IMR-90 (cell line): ENCODE results near the gene SIPA1. TPM values are rescaled to one million over a fixed set of nuclear protein-coding genes. Genes with fewer than 3 reads are reported as not detected.

Experiments
- ATAC-seq: fragments of 200-7000 bp; cut with Tn5 transposase; 2 replicates; pipeline ENCODE4 v1.9.1; 2020; ENCODE audit warnings: low read depth, mild to moderate bottlenecking, moderate library complexity
- BruUV-seq: library from RNA; stranded (reverse); fragments of 400-500 nt; replicated peaks from 2 replicates; lab custom pipeline; 2021; lab: Mats Ljungman, UMichigan
- CTCF ChIA-PET: fragments of 300-600 bp; formaldehyde crosslinking; extraction: SDS; loops from one replicate; lab custom pipeline; 2021; ENCODE audit warnings: antibody characterized with exemption; lab: Yijun Ruan, JAX
- POLR2A ChIA-PET: fragments of 300-600 bp; sonication (Branson Sonifier 250); formaldehyde crosslinking; loops from one replicate; lab custom pipeline; 2022; ENCODE audit warnings: antibody characterized with exemption; ENCODE audit not compliant: unreplicated experiment; lab: Charles Lee
- DNase-seq: peaks from one replicate; pipeline ENCODE4 v3.0.0; 2013
- H2AFZ ChIP-seq: replicated peaks from 2 replicates; pipeline ENCODE3; 2013; ENCODE audit warnings: low read length, mild to moderate bottlenecking; ENCODE audit not compliant: poor library complexity
- H2AK5ac ChIP-seq: 2 replicates; pipeline ENCODE4 v1.6.1; 2013; ENCODE audit warnings: low read depth, low read length, inconsistent platforms
- H2AK9ac ChIP-seq: replicated peaks from 2 replicates; pipeline ENCODE3; 2013; ENCODE audit warnings: mild to moderate bottlenecking, low read depth, low read length, moderate library complexity; ENCODE audit not compliant: poor library complexity
- H2BK120ac ChIP-seq: 2 replicates; pipeline ENCODE4 v1.6.1; 2013; ENCODE audit warnings: low read depth, low read length, inconsistent platforms
- H2BK15ac ChIP-seq: 3 replicates; pipeline ENCODE4 v1.6.1; 2013; ENCODE audit warnings: low read depth, low read length, inconsistent platforms
- H2BK20ac ChIP-seq: 2 replicates; pipeline ENCODE4 v1.6.1; 2013; ENCODE audit warnings: low read depth, mild to moderate bottlenecking, inconsistent platforms, low read length, moderate library complexity
- H2BK5ac ChIP-seq: 2 replicates; pipeline ENCODE4 v1.6.1; 2013; ENCODE audit warnings: mild to moderate bottlenecking, low read depth, low read length, inconsistent platforms; ENCODE audit not compliant: poor library complexity, severe bottlenecking
- H3K14ac ChIP-seq: replicated peaks from 2 replicates; pipeline ENCODE4 v1.6.1; 2013; ENCODE audit warnings: low read depth, low read length, inconsistent platforms
- H3K18ac ChIP-seq: 2 replicates; pipeline ENCODE4 v1.6.1; 2013; ENCODE audit warnings: low read depth, low read length, control low read depth
- H3K23ac ChIP-seq: 2 replicates; pipeline ENCODE4 v1.6.1; 2013; ENCODE audit warnings: low read depth, low read length, inconsistent platforms
- H3K27ac ChIP-seq: 2 replicates; pipeline ENCODE4 v1.5.1; 2013; ENCODE audit warnings: mild to moderate bottlenecking, control low read depth, low read length; ENCODE audit not compliant: insufficient read depth
- H3K27me3 ChIP-seq: 2 replicates; pipeline ENCODE4 v1.6.1; 2013; ENCODE audit warnings: low read length; ENCODE audit not compliant: control insufficient read depth, insufficient read depth
- H3K36me3 ChIP-seq: 2 replicates; pipeline ENCODE4 v1.6.1; 2013; ENCODE audit warnings: low read length, mixed read lengths; ENCODE audit not compliant: control insufficient read depth, insufficient read depth
- H3K4ac ChIP-seq: 2 replicates; pipeline ENCODE4 v1.6.1; 2013; ENCODE audit warnings: low read depth, low read length, inconsistent platforms
- H3K4me1 ChIP-seq: 2 replicates; pipeline ENCODE4 v1.6.1; 2013; ENCODE audit warnings: low read length, mixed read lengths; ENCODE audit not compliant: control insufficient read depth, insufficient read depth
- H3K4me2 ChIP-seq: 2 replicates; pipeline ENCODE4 v1.6.1; 2013; ENCODE audit warnings: low read depth, mild to moderate bottlenecking, control low read depth, low read length, moderate library complexity
- H3K4me3 ChIP-seq: 2 replicates; pipeline ENCODE4 v1.5.1; 2013; ENCODE audit warnings: low read depth, mild to moderate bottlenecking, control low read depth, low read length, moderate library complexity; ENCODE audit not compliant: insufficient read depth
- H3K56ac ChIP-seq: 2 replicates; pipeline ENCODE4 v1.6.1; 2013; ENCODE audit warnings: low read length, inconsistent platforms; ENCODE audit not compliant: insufficient read depth; ENCODE audit errors: extremely low read depth
- H3K79me1 ChIP-seq, 2 experiments: 2 replicates each; pipeline ENCODE4 v1.6.1; 2013; ENCODE audit warnings: low read length in 2 of 2, inconsistent platforms in 1 of 2, low read depth in 1 of 2
- H3K9ac ChIP-seq: 2 replicates; pipeline ENCODE4 v1.6.1; 2013; ENCODE audit warnings: low read depth, low read length, control low read depth
- H3K9me1 ChIP-seq: 2 replicates; pipeline ENCODE4 v1.6.1; 2013; ENCODE audit warnings: low read length, inconsistent platforms; ENCODE audit not compliant: insufficient read depth
- H3K9me3 ChIP-seq: 2 replicates; pipeline ENCODE4 v1.6.1; 2013; ENCODE audit warnings: low read length; ENCODE audit not compliant: control insufficient read depth, insufficient read depth
- H4K20me1 ChIP-seq: 2 replicates; pipeline ENCODE4 v1.6.1; 2013; ENCODE audit warnings: low read length, inconsistent platforms; ENCODE audit not compliant: insufficient read depth
- H4K5ac ChIP-seq: 2 replicates; pipeline ENCODE4 v1.6.1; 2013; ENCODE audit warnings: mild to moderate bottlenecking, low read depth, low read length, control low read depth
- H4K8ac ChIP-seq, 2 experiments: 2 replicates each; pipeline ENCODE4 v1.6.1; 2013; ENCODE audit warnings: low read depth in 2 of 2, low read length in 2 of 2, control low read depth in 1 of 2, inconsistent platforms in 1 of 2
- H4K91ac ChIP-seq: 2 replicates; pipeline ENCODE4 v1.6.1; 2013; ENCODE audit warnings: low read depth, low read length, inconsistent platforms; ENCODE audit not compliant: insufficient read depth
- BHLHE40 ChIP-seq: fragments of 150-350 bp; IDR thresholded peaks from 2 replicates; pipeline ENCODE4 v1.6.1; 2016; ENCODE audit warnings: mild to moderate bottlenecking, low read depth, low read length
- CEBPB ChIP-seq: IDR thresholded peaks from 2 replicates; pipeline ENCODE4 v1.6.1; 2012; ENCODE audit warnings: low read depth, low read length, improper control_type of control experiment
- CHD1 ChIP-seq: IDR thresholded peaks from 2 replicates; pipeline ENCODE4 v1.6.1; 2012; ENCODE audit warnings: low read depth, low read length, improper control_type of control experiment
- CTCF ChIP-seq: conservative IDR thresholded peaks from 2 replicates; pipeline ENCODE4 v1.5.1; 2012; ENCODE audit warnings: mild to moderate bottlenecking, low read depth, low read length, improper control_type of control experiment
- ELK1 ChIP-seq: fragments of 150-350 bp; IDR thresholded peaks from 2 replicates; pipeline ENCODE4 v1.6.1; 2016; ENCODE audit warnings: low read depth, mild to moderate bottlenecking, low read length, moderate library complexity, borderline replicate concordance
- FOS ChIP-seq: fragments of 150-350 bp; IDR thresholded peaks from 2 replicates; pipeline ENCODE4 v1.6.1; 2016; ENCODE audit warnings: low read depth, low read length
- MAFK ChIP-seq: IDR thresholded peaks from 2 replicates; pipeline ENCODE4 v1.6.1; 2012; ENCODE audit warnings: low read depth, low read length, improper control_type of control experiment
- MAZ ChIP-seq: IDR thresholded peaks from 2 replicates; pipeline ENCODE4 v1.6.1; 2012; ENCODE audit warnings: low read depth, mild to moderate bottlenecking, low read length, improper control_type of control experiment, moderate library complexity, borderline replicate concordance
- MXI1 ChIP-seq: IDR thresholded peaks from 2 replicates; pipeline ENCODE4 v1.6.1; 2012; ENCODE audit warnings: low read depth, mild to moderate bottlenecking, low read length, moderate library complexity, borderline replicate concordance
- NFE2L2 ChIP-seq: fragments of 150-350 bp; IDR thresholded peaks from 2 replicates; pipeline ENCODE4 v1.6.1; 2016; ENCODE audit warnings: low read depth, mild to moderate bottlenecking, low read length
- POLR2A ChIP-seq: IDR thresholded peaks from 2 replicates; pipeline ENCODE4 v1.6.1; 2012; ENCODE audit warnings: mild to moderate bottlenecking, low read depth, low read length
- RAD21 ChIP-seq: IDR thresholded peaks from 2 replicates; pipeline ENCODE4 v1.6.1; 2012; ENCODE audit warnings: low read length, improper control_type of control experiment
- RCOR1 ChIP-seq: IDR thresholded peaks from 2 replicates; pipeline ENCODE4 v1.6.1; 2012; ENCODE audit warnings: mild to moderate bottlenecking, low read length, improper control_type of control experiment; ENCODE audit not compliant: insufficient replicate concordance
- RFX5 ChIP-seq: IDR thresholded peaks from 2 replicates; pipeline ENCODE4 v1.8.0; 2012; ENCODE audit warnings: low read depth, mild to moderate bottlenecking, low read length, moderate library complexity
- SMC3 ChIP-seq: fragments of 150-350 bp; IDR thresholded peaks from 2 replicates; pipeline ENCODE4 v1.6.1; 2016; ENCODE audit warnings: low read depth, mild to moderate bottlenecking, antibody characterized with exemption, low read length, moderate library complexity
- USF2 ChIP-seq: fragments of 150-350 bp; IDR thresholded peaks from 2 replicates; pipeline ENCODE4 v1.6.1; 2017; ENCODE audit warnings: mild to moderate bottlenecking, antibody characterized with exemption, low read length, low read depth
- WGBS, 2 experiments: methylation state at CpG; one replicate each; pipeline versions ENCODE4 v1.1.5 to v1.1.7; 2013; ENCODE audit warnings: missing lambda C conversion rate in 2 of 2; ENCODE audit not compliant: insufficient read length in 1 of 2; ENCODE audit errors: extremely low coverage in 2 of 2; 5-methylcytosine and 5-hydroxymethylcytosine counted together
- dilution Hi-C: fragments of 300-500 bp; cut with HindIII; formaldehyde crosslinking; loops from one replicate; pipeline ENCODE4 v1.14.3; 2018; ENCODE audit warnings: low sequenced_read_pairs; ENCODE audit not compliant: unreplicated experiment
- in situ Hi-C: fragments of 300-500 bp; cut with MboI; formaldehyde crosslinking; loops from 3 replicates; pipeline ENCODE4 v1.14.3; 2019; ENCODE audit warnings: low sequenced_read_pairs, inconsistent platforms, mixed read lengths
- intact Hi-C: fragments of 100-400 bp; cut with micrococcal nuclease; formaldehyde crosslinking; loops from 2 replicates; pipeline ENCODE4 v1.10.0; 2022
- polyA plus RNA-seq, 3 experiments: library from polyadenylated mRNA; depleted of rRNA; stranded (reverse); fragments of >200 nt; gene quantifications; 2 replicates each; pipeline ENCODE4 v1.2.3, GENCODE V29; 2012; ENCODE audit warnings: low replicate concordance in 1 of 3
- total RNA-seq: library from RNA; depleted of rRNA; stranded (reverse); fragments of >200 nt; gene quantifications from 2 replicates; pipeline ENCODE4 v1.2.3, GENCODE V29; 2012

SIPA1 gene
- total and polyA plus RNA-seq, 2 of the 4 experiments (the other 2 are of a cell fraction) = 10.6 to 39.7 TPM

- dilution Hi-C loops = no loop called here
- ATAC-seq (peak; percentile 25), DNase-seq (no peak)
- Histone ChIP-seq H2AFZ (peak overlapping the region; percentile 98), H3K4me1 (peaks cover 7% of the 10 kb centered on the region), H2BK15ac (no peak overlapping the region), H3K56ac (peak overlapping the region; percentile 92), H2AK5ac (peak overlapping the region; percentile 90), H4K5ac (peak overlapping the region; percentile 56), H3K18ac (peak overlapping the region; percentile 42), H3K4me2 (peak overlapping the region; percentile 98), H3K27ac (peak overlapping the region; percentile 86), H4K91ac (peak overlapping the region; percentile 75), H3K9me3 (no peaks in the 10 kb centered on the region), H4K20me1 (peaks cover 13% of the 10 kb centered on the region; the same call in 1 of the 2 replicates), H2BK20ac (no peak overlapping the region), H3K9ac (peak overlapping the region; percentile 96), H2BK5ac (peak overlapping the region; percentile 71), H4K8ac (peak overlapping the region; percentile 72 to 94), H3K9me1 (no peaks in the 10 kb centered on the region), H3K14ac (peak overlapping the region; percentile 99), H3K36me3 (peaks cover 40% of the 10 kb centered on the region), H3K23ac (peak overlapping the region; percentile 31), H3K79me1 (peaks cover 22 to 48% of the 10 kb centered on the region in 2 experiments; a peak in 3 of 4 replicates), H3K27me3 (no peaks in the 10 kb centered on the region), H2BK120ac (peak overlapping the region; percentile 1), H3K4ac (peak overlapping the region; percentile 81), H3K4me3 (peak overlapping the region; percentile 92), H2AK9ac (peak overlapping the region; percentile 93)
- no CpG with 5 or more reads among the region's 29 CpGs for WGBS, 2 experiments
- CTCF ChIA-PET = interaction anchor here (1.4 kb wide), 1 partner anchor 24 kb away, joined by 5 read pairs; the partner anchor contains the start of gene SIPA1
- in situ Hi-C loops = no loop called here
- intact Hi-C loops = no loop called here
- no TSS peak for BruUV-seq
- TF ChIP-seq CEBPB (no peak), MXI1 (no peak), CHD1 (no peak), CTCF (no peak), MAFK (no peak), RFX5 (no peak), SMC3 (no peak), BHLHE40 (no peak), ELK1 (no peak), RCOR1 (no peak), RAD21 (no peak), NFE2L2 (no peak), USF2 (no peak), POLR2A (no peak), FOS (no peak), MAZ (no peak; the same call in 1 of the 2 replicates)
- POLR2A ChIA-PET = no interaction called here
These were observed 24.4 kb downstream of the SIPA1 start for GRCh38 chr11:65662247-65662798.
